Spleen (tissue), 11 donors: ENCODE results near the gene MAEA. TPM values are rescaled to one million over a fixed set of nuclear protein-coding genes. Genes with fewer than 3 reads are reported as not detected.

Experiments
- DNase-seq: peaks from one replicate; pipeline ENCODE4 v3.0.0-alpha.2; 2020
- H3K27ac ChIP-seq, 8 donors: fragments of 200-600 bp; sonication (generic) in 7 of 8; 1 replicate in 4 of 8; 2 replicates in 4 of 8; pipeline versions ENCODE4 v1.5.0 to v1.8.0; 2016 to 2021; ENCODE audit warnings: inconsistent platforms in 4 of 8, mild to moderate bottlenecking in 4 of 8, moderate library complexity in 1 of 8
- H3K27me3 ChIP-seq, 7 donors: fragments of 200-600 bp; sonication (generic) in 6 of 7; replicated peaks in 1 of 7; 1 replicate in 4 of 7; 2 replicates in 3 of 7; pipeline versions ENCODE4 v1.5.0 to v1.8.0; 2016 to 2021; ENCODE audit warnings: inconsistent platforms in 3 of 7, mild to moderate bottlenecking in 1 of 7
- H3K36me3 ChIP-seq, 6 donors: fragments of 200-600 bp; sonication (generic) in 5 of 6; 1 replicate in 4 of 6; 2 replicates in 2 of 6; pipeline versions ENCODE4 v1.5.0 to v1.8.0; 2016 to 2021; ENCODE audit warnings: inconsistent platforms in 2 of 6
- H3K4me1 ChIP-seq, 6 donors: fragments of 200-600 bp; sonication (generic) in 5 of 6; 1 replicate in 3 of 6; 2 replicates in 3 of 6; pipeline versions ENCODE4 v1.5.0 to v1.8.0; 2016 to 2021; ENCODE audit warnings: inconsistent platforms in 3 of 6
- H3K4me3 ChIP-seq, 8 donors: fragments of 200-600 bp; sonication (generic) in 7 of 8; 1 replicate in 4 of 8; 2 replicates in 4 of 8; pipeline versions ENCODE4 v1.5.0 to v1.8.0; 2016 to 2021; ENCODE audit warnings: inconsistent platforms in 4 of 8, mild to moderate bottlenecking in 4 of 8, moderate library complexity in 2 of 8
- H3K9me3 ChIP-seq, 8 donors: fragments of 200-600 bp; sonication (generic) in 7 of 8; 1 replicate in 4 of 8; 2 replicates in 4 of 8; pipeline versions ENCODE4 v1.5.0 to v1.8.0; 2016 to 2021; ENCODE audit warnings: inconsistent platforms in 4 of 8
- POLR2A ChIP-seq, 3 donors: fragments of 450-650 bp; IDR thresholded peaks; one replicate each; pipeline ENCODE4 v1.5.1; 2017; ENCODE audit warnings: antibody characterized with exemption in 3 of 3, mild to moderate bottlenecking in 1 of 3
- POLR2AphosphoS5 ChIP-seq, 3 donors: sonication (generic); formaldehyde crosslinking; IDR thresholded peaks; one replicate each; pipeline ENCODE4 v1.5.1; 2017; ENCODE audit warnings: antibody characterized with exemption in 3 of 3
- WGBS, 5 donors: extraction: QIAGEN DNeasy Blood & Tissue Kit in 3 of 5; methylation state at CpG; one replicate each; pipeline versions ENCODE4 v1.1.5 to v1.1.7; 2013 to 2018; 5-methylcytosine and 5-hydroxymethylcytosine counted together
- intact Hi-C: fragments of 100-400 bp; cut with DNase I; formaldehyde crosslinking; loops from one replicate; pipeline ENCODE4 v1.15.0; 2023; ENCODE audit warnings: low total_unique reads
- polyA plus RNA-seq, 3 donors: library from polyadenylated mRNA; stranded (reverse); fragments of 200-250 nt; gene quantifications; one replicate each; pipeline ENCODE4 v1.2.1, GENCODE V29; 2013
- total RNA-seq, 7 donors: library from RNA; depleted of rRNA in 3 of 7; stranded (reverse); fragments of >200 nt in 3 of 7; fragmentation: NEBNext Ultra II Directional in 4 of 7; extraction: Animal tissue kit (Norgen Biotek cat#: 25700) in 4 of 7; gene quantifications; one replicate each; pipeline versions ENCODE4 v1.1.0 to v1.2.1, GENCODE V29; 2016 to 2021
- TF ChIP-seq, protein P1 (sequence below), 11 experiments: fragments of 200-600 bp in 7 of 11; fragments of 450-650 bp in 4 of 11; sonication (generic) in 4 of 11; IDR thresholded peaks in 8 of 11; conservative IDR thresholded peaks in 3 of 11; 1 replicate in 7 of 11; 2 replicates in 4 of 11; pipeline versions ENCODE4 v1.4.0 to v1.8.0; 2016 to 2021; ENCODE audit warnings: antibody characterized with exemption in 11 of 11, inconsistent platforms in 4 of 11, mild to moderate bottlenecking in 1 of 11
- donor health status: healthy with polysubstance abuse.
- donor health status: DM: no; HTN: no; CAD: no; lungs with moderate emphysema.
- donor health status: DM: no; HTN: no; CAD: no.
- donor health status: Bipolar disorder and iron deficiency.
- donor health status: healthy.
- donor health status: DM: no; HTN: no; CAD: no.
- donor health status: DM: yes; HTN: yes; CAD: no.

The MAEA gene
- total and polyA plus RNA-seq, 10 donors = 46.6 to 112 (median 80.1) TPM

DNA sequence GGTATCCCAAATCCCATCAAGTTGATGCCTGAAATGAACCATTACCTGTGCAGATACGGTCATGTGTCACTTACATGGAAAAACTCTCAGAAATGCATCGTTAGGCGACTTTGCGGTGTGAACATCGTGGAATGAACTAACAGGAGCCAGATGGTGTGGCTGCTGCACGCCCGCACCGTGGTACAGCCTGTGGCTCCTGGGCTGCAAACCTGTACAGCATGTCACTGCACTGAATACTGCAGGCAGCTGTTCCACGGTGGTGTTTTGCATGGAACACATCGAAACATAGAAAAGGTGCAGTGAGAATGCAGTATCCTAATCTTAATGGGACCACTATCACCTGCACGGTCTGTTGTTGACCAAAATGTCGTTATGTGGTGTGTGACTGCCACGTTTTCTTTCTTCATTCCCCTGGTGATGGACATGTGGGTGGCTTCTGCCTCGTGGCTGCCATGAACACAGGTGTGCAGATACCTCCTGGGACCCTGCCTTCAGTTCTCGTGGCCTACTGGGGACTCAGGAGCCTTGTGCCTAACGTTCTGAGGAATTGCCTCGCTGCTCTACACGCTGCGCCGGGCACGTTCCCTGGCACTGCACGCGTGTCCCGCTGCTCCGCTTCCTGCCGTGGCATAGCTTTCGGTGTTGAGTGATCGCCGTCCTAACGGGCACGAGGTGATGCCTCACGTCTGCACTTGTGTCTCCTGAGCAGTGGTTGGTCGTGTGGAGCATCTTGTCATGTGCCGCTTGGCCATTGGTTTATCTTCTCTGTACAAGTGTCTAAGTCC, 18.5 kb downstream of the MAEA start:
- DNase-seq = peak; percentile 70
- Histone ChIP-seq H3K9me3 (no peaks in the 10 kb centered on the region), H3K4me3 (no peak overlapping the region), H3K36me3 (peaks cover 2 to 59% (median 11%) of the 10 kb centered on the region in 6 donors), H3K4me1 (peaks cover 27 to 81% (median 53%) of the 10 kb centered on the region in 6 donors), H3K27me3 (no peaks in the 10 kb centered on the region), H3K27ac (peak overlapping the region in 4 of 8 donors; percentile 65 to 74 (median 73))
- TF ChIP-seq, protein P1, sequence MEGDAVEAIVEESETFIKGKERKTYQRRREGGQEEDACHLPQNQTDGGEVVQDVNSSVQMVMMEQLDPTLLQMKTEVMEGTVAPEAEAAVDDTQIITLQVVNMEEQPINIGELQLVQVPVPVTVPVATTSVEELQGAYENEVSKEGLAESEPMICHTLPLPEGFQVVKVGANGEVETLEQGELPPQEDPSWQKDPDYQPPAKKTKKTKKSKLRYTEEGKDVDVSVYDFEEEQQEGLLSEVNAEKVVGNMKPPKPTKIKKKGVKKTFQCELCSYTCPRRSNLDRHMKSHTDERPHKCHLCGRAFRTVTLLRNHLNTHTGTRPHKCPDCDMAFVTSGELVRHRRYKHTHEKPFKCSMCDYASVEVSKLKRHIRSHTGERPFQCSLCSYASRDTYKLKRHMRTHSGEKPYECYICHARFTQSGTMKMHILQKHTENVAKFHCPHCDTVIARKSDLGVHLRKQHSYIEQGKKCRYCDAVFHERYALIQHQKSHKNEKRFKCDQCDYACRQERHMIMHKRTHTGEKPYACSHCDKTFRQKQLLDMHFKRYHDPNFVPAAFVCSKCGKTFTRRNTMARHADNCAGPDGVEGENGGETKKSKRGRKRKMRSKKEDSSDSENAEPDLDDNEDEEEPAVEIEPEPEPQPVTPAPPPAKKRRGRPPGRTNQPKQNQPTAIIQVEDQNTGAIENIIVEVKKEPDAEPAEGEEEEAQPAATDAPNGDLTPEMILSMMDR (IDR thresholded peaks at IDR 0.05 in 8 of 11, conservative IDR thresholded peaks at IDR 0.05 in 3 of 11) = no peak
- TF ChIP-seq POLR2A (IDR thresholded peaks at IDR 0.05) (no peak), POLR2AphosphoS5 (IDR thresholded peaks at IDR 0.05) (peak in 1 of 3 donors; percentile 64)
- intact Hi-C loops = no loop called here
- 92 to 94% (median 94%) methylated on average over 34 of the region's 34 CpGs for WGBS, 5 donors

DNA sequence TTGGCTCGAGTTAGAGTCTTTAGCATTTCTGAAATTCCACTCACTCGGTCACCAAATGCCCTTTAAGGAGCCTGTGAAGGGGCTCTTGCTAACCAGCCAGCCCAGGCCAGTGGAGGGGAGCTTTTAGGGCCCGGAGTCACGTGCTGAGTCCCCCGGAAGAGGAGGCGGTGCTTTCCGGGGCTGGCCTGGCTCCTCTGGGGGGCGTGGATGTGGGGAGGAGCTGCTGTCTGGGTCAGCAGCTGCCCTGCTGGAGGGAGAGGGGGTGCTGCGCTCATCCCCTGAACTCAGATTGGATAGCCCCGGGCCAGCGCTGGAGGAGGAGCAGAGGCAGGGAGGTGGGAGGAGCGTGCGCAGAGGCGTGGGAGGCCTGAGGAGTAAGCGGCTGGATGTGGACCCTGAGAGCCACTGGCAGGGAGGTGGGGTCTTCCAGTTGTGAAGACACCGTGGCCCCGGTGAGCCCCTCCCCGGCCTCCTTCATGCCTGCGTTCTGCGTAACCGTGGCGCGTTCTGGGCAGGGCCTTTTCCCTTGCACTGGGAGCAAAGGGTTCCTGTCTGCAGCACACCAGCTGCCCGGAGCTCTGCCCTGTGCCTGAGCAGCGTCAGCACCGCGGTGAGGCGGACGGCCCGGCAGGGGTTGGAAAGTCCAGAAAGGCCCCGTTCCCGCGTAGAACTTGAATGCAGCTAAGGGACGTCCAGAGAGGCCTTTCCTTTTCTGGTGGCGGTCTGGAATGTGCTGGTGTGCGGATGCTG, 19.7 kb downstream of the MAEA start:
- peaks cover 6 to 65% (median 24%) of the 10 kb centered on the region in 6 donors for H3K36me3 ChIP-seq
- intact Hi-C loops = no loop called here
- 11 to 25% (median 14%) methylated on average over 21 to 36 of the region's 36 CpGs for WGBS, 5 donors
- peak overlapping the region in 7 of 8 donors; percentile 10 to 64 (median 30) for H3K4me3 ChIP-seq
- DNase-seq = peak; percentile 93
- peaks cover 27 to 77% (median 53%) of the 10 kb centered on the region in 6 donors for H3K4me1 ChIP-seq
- H3K9me3 ChIP-seq = no peaks in the 10 kb centered on the region
- no peak for TF ChIP-seq POLR2A (IDR thresholded peaks at IDR 0.05)
- peak in 2 of 3 donors; percentile 61 to 75 for TF ChIP-seq POLR2AphosphoS5 (IDR thresholded peaks at IDR 0.05)
- TF ChIP-seq, protein P1 (IDR thresholded peaks at IDR 0.05 in 8 of 11, conservative IDR thresholded peaks at IDR 0.05 in 3 of 11) = peak in 1 of 11 experiments; percentile 7
- H3K27me3 ChIP-seq = no peaks in the 10 kb centered on the region
- peak overlapping the region in 7 of 8 donors; percentile 52 to 78 (median 73) for H3K27ac ChIP-seq

DNA sequence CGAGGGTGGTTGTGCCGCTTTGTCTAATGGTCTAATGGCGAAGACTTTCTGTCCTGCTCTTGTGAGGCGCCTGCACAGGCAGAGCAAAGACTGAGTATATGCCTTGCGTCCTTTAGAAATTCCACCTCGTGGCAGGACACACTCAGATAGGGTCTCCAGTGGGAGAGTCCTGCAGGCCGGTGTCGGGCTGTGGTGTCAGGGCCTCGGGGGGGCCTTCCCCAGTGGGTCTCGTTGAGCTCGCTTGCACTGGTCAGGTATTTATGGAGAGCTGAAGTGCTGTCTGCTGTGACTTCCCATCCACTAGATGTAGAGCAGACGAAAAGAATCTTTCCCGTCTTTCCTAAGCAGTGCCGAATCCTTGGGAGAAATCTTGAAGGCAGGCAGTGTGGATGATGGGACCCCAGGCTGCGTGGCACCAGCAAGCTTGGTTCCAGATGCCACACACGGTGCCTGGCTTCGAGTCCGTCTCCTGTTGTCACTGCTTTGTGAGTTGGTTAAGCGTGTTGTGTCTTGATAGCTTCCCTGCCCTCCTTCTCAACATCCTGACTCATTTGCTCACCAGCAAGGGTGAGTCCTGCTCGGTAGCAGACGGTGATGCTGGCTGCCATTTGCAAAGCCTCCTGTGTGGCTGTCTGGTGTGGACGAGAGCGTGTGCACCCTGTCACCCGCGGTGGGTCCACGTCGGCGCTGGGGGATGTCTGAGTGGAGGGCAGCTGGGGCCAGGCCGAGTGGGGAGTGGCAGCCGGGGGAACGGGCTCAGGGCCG, 20.5 kb downstream of the MAEA start:
- Histone ChIP-seq H3K36me3 (peaks cover 6 to 66% (median 31%) of the 10 kb centered on the region in 6 donors), H3K4me3 (peak overlapping the region in 7 of 8 donors; percentile 10 to 64 (median 30)), H3K9me3 (no peaks in the 10 kb centered on the region), H3K4me1 (peaks cover 27 to 70% (median 53%) of the 10 kb centered on the region in 6 donors), H3K27me3 (no peaks in the 10 kb centered on the region), H3K27ac (peak overlapping the region in 7 of 8 donors; percentile 52 to 78 (median 73))
- intact Hi-C loops = no loop called here
- 77 to 90% (median 85%) methylated on average over 26 to 32 of the region's 32 CpGs for WGBS, 5 donors
- TF ChIP-seq, protein P1 (IDR thresholded peaks at IDR 0.05 in 8 of 11, conservative IDR thresholded peaks at IDR 0.05 in 3 of 11) = no peak
- TF ChIP-seq POLR2A (IDR thresholded peaks at IDR 0.05) = no peak
- TF ChIP-seq POLR2AphosphoS5 (IDR thresholded peaks at IDR 0.05) = no peak
- peak; percentile 72 for DNase-seq
